ENCODE data around the gene UNC119B. TPM values are rescaled to one million over a fixed set of nuclear protein-coding genes. Genes with fewer than 3 reads are reported as not detected.

Gene UNC119B
- total RNA-seq, 1 experiment from 2014 or later = 18.7 TPM

DNA sequence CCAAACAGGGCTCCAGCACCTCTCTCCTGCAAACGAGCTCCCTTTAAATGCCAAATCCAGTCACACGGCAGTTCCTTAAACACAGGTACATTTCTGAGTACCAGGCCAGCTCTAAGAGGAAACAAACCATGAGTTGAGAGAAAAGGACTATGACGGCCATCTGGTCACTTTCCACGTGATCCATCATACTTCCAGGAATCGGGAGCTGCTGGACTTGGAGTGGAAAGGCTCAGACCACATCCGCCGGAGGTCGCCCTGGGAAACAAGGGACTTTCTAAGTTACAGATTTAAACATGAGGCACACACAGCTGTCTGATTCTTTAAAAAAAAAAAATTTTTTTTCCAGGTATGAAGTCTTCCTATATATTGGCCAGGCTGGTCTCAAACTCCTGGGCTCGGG, 54.6 kb downstream of the UNC119B start:
- DNase-seq (ENCODE audit: low read depth) = no peak

DNA sequence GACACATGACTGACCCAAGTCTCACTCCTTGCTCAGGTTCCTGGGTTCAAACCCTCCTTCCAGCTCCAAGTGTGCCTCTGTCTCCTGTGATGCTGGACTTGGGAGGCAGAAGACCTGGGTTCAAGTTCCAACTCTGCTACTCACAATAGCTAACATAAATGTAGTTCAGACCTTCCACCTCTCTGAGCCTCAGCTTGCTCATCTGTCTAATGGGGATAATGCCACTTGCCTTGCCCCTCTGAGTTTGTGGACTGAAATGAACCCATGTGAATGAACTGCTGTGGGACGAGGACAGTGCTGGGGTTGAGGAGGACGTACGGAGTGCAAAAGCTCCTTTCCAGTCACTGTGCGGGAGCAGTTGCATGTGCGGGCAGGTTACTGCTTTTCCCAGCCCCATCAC, 56.3 kb downstream of the UNC119B start:
- no peak for DNase-seq (ENCODE audit: low read depth)

DNA sequence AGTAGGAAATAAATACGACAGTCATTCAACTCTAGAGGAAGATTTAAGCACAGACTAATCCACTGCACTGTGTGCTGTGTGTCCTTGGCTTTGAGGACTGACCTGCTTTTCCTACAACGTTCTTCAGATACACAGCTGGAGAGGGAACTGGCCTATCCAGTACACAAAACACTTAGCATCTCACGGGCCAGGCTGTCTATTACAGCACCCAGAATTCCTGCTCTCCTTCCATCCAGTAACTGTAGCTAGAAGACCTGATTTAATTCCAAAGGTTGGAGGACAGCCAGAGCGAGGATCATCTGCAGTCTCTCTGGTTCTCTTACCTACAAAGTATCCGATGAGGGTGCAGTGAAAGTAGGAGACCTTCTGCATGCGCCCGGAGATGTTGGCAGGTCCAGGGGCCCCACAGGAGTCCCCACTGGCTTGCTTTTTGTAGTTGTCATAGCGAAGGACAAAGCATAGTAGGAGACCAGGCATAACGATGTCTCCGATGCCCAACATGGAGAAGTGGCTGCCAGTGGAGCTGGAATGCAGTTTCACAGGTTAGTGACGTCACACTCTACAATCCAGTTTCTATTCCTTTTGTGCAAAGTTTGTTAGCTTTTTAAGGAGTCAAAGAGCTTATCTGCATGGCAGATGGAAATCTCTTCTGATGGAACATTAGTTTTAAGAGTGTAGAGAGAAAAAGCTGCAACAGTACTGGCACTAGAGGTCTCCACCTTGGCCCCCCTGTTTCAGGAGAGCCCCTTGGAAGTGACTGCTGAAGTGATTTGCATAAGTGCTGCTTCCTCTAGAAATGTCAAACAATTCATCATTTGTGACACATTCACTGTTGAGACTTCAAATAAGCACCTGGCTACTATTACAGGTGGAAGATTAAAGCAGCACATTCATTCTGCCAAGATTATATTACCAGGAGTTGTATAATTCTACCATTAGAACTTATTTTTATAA, 57.1 kb downstream of the UNC119B start:
- no peak for DNase-seq (ENCODE audit: low read depth)

DNA sequence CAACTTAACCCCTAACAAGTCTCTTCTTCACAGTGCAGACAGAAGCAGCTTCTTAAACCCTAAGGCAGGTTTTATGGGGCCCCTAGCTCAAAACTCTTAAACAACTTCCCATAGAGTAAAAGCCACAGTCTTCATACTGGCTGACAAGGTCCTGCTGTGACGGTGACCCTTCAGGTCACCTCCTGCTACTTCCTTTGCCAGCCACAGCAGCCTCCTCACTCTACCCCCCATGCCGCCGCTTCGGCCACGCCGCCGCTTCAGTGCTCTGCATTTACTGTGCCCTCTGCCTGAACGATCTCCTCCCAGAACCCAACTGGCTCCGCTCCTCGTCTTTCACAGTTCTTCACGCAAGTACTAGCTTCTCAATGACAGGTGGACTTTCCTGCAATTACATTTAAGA, 60.8 kb downstream of the UNC119B start:
- no peak for DNase-seq (ENCODE audit: low read depth)

Other genes starting within 250 kb of the UNC119B start
- 170 and 172 TPM in 2 replicates for gene SRSF9, start 240.7 kb upstream of the UNC119B start, total RNA-seq (2014; rRNA removed)
- 308 and 404 TPM in 2 replicates for gene DYNLL1, start 214.3 kb upstream of the UNC119B start, total RNA-seq (2014; rRNA removed)
- 33.5 and 33.7 TPM in 2 replicates for gene COQ5, start 181.3 kb upstream of the UNC119B start, total RNA-seq (2014; rRNA removed)
- 68.5 and 77.4 TPM in 2 replicates for gene RNF10, start 176.1 kb upstream of the UNC119B start, total RNA-seq (2014; rRNA removed)
- gene POP5, start 129.1 kb upstream of the UNC119B start, total RNA-seq (2014; rRNA removed) = 33.0 and 41.6 TPM in 2 replicates
- 0.45 TPM in 1 of 2 replicates, not detected in the other for gene CABP1, start 69.8 kb upstream of the UNC119B start, total RNA-seq (2014; rRNA removed)
- 139 and 140 TPM in 2 replicates for gene MLEC, start 23.3 kb upstream of the UNC119B start, total RNA-seq (2014; rRNA removed)
- gene ACADS, start 15.4 kb downstream of the UNC119B start, total RNA-seq (2014; rRNA removed) = 15.5 and 16.9 TPM in 2 replicates
- 4.5 and 7.5 TPM in 2 replicates for gene SPPL3, start 193.9 kb downstream of the UNC119B start, total RNA-seq (2014; rRNA removed)

All from LHCN-M2 (cell line).